BJ (cell line): ENCODE results near the gene HSD17B4. TPM values are rescaled to one million over a fixed set of nuclear protein-coding genes. Genes with fewer than 3 reads are reported as not detected.
"Not testable (repeated sequence)": the region's sequence is repeated elsewhere in the genome, so short reads cannot be mapped to it uniquely, and the experiment has no call there.

Source experiments
- CTCF ChIA-PET: fragments of 350-600 bp; formaldehyde crosslinking; extraction: SDS; loops from one replicate; lab custom pipeline; 2021; ENCODE audit warnings: antibody characterized with exemption, inconsistent platforms; lab: Yijun Ruan, JAX
- POLR2A ChIA-PET: fragments of 300-600 bp; sonication (Branson Sonifier 250); formaldehyde crosslinking; extraction: SDS; loops from one replicate; lab custom pipeline; 2021; ENCODE audit warnings: antibody characterized with exemption; lab: Charles Lee
- DNase-seq: peaks from one replicate; pipeline ENCODE4 v3.0.0-alpha.2; 2011; ENCODE audit warnings: low read depth
- H3K27me3 ChIP-seq: 2 replicates; pipeline ENCODE4 v1.6.0; 2011; ENCODE audit warnings: low read length; ENCODE audit not compliant: control insufficient read depth, insufficient read depth
- H3K36me3 ChIP-seq: 2 replicates; pipeline ENCODE4 v1.5.1; 2011; ENCODE audit warnings: low read length; ENCODE audit not compliant: control insufficient read depth, insufficient read depth
- H3K4me3 ChIP-seq: 2 replicates; pipeline ENCODE4 v1.5.1; 2011; ENCODE audit warnings: low read depth, mild to moderate bottlenecking, control low read depth, low read length
- polyA plus RNA-seq: library from polyadenylated mRNA; depleted of rRNA; stranded (reverse); fragments of >200 nt; gene quantifications from 2 replicates; pipeline ENCODE4 v1.2.3, GENCODE V29; 2011
- TF ChIP-seq, protein P1 (sequence below): IDR thresholded peaks from 2 replicates; pipeline ENCODE4 v1.5.1; 2011; ENCODE audit warnings: low read depth, mild to moderate bottlenecking, control low read depth, inconsistent platforms, low read length, moderate library complexity; ENCODE audit not compliant: insufficient read depth

Gene HSD17B4
- polyA plus RNA-seq, 1 experiment, result 77.2 TPM

DNA sequence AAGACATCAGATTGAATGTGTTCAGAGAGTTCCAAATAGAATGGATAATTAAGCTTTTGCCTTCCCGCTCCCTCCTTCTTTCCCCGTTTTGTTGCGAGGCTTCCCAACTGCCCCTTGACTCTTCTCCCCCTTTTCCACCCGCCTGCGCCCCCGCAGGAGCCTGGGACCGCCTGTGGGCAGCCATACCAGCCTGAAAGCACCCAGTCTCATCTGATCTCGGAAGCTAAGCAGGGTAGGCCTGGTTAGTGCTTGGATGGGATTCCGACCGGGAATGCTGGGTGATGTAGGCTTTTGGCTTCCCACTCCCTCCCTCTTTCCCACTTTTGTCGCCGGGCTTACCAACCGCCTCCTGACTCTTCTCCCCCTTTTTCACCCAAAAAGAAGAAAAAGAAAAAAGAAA, 6.8 kb upstream of the HSD17B4 start:
- no peaks in the 10 kb centered on the region for H3K36me3 ChIP-seq
- no peak for DNase-seq
- ChIA-PET POLR2A (no interaction called here), CTCF (no interaction called here)
- TF ChIP-seq, protein P1, sequence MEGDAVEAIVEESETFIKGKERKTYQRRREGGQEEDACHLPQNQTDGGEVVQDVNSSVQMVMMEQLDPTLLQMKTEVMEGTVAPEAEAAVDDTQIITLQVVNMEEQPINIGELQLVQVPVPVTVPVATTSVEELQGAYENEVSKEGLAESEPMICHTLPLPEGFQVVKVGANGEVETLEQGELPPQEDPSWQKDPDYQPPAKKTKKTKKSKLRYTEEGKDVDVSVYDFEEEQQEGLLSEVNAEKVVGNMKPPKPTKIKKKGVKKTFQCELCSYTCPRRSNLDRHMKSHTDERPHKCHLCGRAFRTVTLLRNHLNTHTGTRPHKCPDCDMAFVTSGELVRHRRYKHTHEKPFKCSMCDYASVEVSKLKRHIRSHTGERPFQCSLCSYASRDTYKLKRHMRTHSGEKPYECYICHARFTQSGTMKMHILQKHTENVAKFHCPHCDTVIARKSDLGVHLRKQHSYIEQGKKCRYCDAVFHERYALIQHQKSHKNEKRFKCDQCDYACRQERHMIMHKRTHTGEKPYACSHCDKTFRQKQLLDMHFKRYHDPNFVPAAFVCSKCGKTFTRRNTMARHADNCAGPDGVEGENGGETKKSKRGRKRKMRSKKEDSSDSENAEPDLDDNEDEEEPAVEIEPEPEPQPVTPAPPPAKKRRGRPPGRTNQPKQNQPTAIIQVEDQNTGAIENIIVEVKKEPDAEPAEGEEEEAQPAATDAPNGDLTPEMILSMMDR, result no peak
- H3K27me3 ChIP-seq, result peaks cover 2% of the 10 kb centered on the region; the same call in 1 of the 2 replicates
- no peak overlapping the region for H3K4me3 ChIP-seq

DNA sequence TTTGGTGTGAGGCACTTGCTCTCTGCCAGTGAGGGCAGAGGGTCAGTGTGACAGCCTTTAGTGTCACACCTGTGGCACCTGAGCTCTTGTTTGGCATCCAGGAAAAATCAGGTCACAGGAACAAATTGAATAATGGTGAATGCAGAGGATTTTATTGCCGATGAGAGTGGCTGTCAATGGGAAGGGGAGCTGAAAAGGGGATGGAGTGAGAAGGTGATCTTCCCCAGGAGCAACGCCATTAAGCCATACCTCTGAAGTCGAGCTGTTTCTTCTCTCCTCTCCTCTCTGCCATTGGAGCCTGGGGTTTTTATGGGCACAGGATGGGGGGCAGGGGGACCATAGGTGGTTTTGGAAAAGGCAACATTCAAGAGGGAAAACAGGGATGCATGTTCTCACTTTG, 2.4 kb upstream of the HSD17B4 start:
- POLR2A ChIA-PET, result no interaction called here
- TF ChIP-seq, protein P1, result no peak
- Histone ChIP-seq H3K4me3 (no peak overlapping the region), H3K36me3 (no peaks in the 10 kb centered on the region), H3K27me3 (peaks cover 2% of the 10 kb centered on the region; the same call in 1 of the 2 replicates)
- CTCF ChIA-PET, result interaction anchor here (1.8 kb wide), 1 partner anchor 428 kb away, joined by 3 read pairs; no protein-coding TSS in a partner anchor
- DNase-seq, result no peak

DNA sequence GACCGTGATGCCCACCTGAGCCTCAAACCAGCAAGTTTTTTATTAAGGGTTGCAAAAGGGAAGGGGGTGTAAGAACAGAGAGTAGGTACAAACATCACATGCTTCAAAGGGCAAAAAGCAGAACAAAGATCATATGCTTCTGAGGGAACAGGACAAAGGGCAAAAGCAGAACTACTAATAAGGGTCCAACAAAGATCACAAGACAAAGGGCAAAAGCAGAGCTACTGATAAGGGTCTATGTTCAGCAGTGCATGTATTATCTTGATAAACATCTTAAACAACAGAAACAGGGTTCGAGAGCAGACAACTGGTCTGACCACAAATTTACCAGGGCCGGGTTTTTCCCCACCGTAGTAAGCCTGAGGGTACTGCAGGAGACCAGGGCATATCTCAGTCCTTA, 1.7 kb upstream of the HSD17B4 start:
- H3K27me3 ChIP-seq, H3K4me3 ChIP-seq, DNase-seq, POLR2A ChIA-PET, H3K36me3 ChIP-seq: not testable (repeated sequence)
- CTCF ChIA-PET, result interaction anchor here (0.6 to 1.8 kb wide), 2 partner anchors 39 to 429 kb away, joined by 3 read pairs; no protein-coding TSS in a partner anchor

DNA sequence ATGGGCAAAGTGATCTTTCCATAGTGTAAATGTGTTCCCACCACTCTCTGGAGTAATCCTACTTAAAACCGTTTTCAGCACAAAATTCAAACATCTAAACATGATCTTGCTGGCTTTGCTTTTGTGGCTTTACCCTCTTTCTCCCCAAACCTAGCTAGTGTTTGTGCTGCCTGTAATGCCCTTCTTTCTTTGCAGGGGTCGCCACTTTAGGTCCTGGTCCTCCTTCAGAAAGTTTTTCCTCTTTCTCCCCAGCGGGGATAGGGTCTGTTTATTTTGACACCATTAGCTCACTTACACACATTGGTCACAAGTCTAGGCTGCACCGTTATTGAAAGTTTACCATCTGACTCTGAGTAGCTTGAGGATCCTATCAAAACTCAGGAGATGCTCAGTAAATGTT, 736 bp upstream of the HSD17B4 start:
- Histone ChIP-seq H3K36me3 (no peaks in the 10 kb centered on the region), H3K27me3 (no peaks in the 10 kb centered on the region; the same call in 1 of the 2 replicates), H3K4me3 (no peak overlapping the region)
- ChIA-PET POLR2A (no interaction called here), CTCF (interaction anchor here (1.7 to 2.0 kb wide), 2 partner anchors 16 to 464 kb away, joined by 4 to 7 read pairs; partner anchors contain the start of gene DTWD2)
- TF ChIP-seq, protein P1, result no peak
- DNase-seq, result no peak

DNA sequence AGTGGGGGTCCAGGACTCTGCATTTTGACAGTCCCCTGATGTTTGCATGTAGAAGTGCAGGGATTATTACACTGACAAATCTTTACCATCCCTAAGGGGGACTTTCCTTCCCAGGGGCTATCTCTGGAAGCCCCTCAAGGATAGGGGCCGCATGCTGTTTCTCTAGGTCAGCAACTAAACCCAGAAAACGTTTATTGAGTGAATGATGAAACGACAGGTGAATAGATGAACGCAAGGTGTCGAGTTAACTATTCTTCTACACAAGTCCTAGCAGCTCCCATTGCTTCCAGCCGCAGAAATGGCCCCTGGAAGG, 281 bp upstream of the HSD17B4 start:
- DNase-seq, result no peak
- TF ChIP-seq, protein P1, result no peak
- H3K4me3 ChIP-seq, result peak overlapping the region; percentile 80
- no peaks in the 10 kb centered on the region; the same call in 1 of the 2 replicates for H3K27me3 ChIP-seq
- POLR2A ChIA-PET, result no interaction called here
- CTCF ChIA-PET, result interaction anchor here (1.7 to 2.0 kb wide), 2 partner anchors 17 to 464 kb away, joined by 4 to 7 read pairs; partner anchors contain the start of gene DTWD2
- no peaks in the 10 kb centered on the region for H3K36me3 ChIP-seq

DNA sequence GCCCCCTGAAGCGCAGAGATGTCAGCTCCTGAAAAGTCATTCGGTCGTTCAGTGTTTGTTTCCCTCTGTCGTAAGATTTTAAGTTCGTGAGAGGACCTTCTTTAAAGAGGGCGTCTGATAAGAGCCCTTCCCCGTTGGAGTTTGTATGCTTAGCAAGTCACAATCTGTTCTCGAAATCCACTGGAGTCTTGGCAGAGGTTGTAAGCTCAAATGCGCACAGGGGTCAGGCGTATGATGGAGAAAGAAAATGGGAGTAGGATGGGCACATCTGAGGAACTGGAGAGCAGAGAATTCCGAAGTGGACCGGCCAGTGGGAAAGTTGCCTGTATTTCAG, 710 bp downstream of the HSD17B4 start:
- CTCF ChIA-PET, result interaction anchor here (1.7 to 2.0 kb wide), 2 partner anchors 18 to 465 kb away, joined by 4 to 7 read pairs; partner anchors contain the start of gene DTWD2
- Histone ChIP-seq H3K4me3 (peak overlapping the region; percentile 80), H3K36me3 (no peaks in the 10 kb centered on the region), H3K27me3 (no peaks in the 10 kb centered on the region)
- TF ChIP-seq, protein P1, result no peak
- DNase-seq, result no peak
- POLR2A ChIA-PET, result no interaction called here
